Measurements from ENCODE around the gene DMRT1.

- TF ChIP-seq POLR2A (IDR thresholded peaks at IDR 0.05; ENCODE audit: low read length) (no peak), GATA1 (IDR thresholded peaks at IDR 0.05; ENCODE audit: low read depth, low read length) (no peak)
Observed at GRCh38 chr9:875119-875962, 33.8 kb downstream of the DMRT1 start.
